Spleen (tissue), 11 donors: ENCODE measurements around the gene ALOX5AP. TPM values are rescaled to one million over a fixed set of nuclear protein-coding genes. Genes with fewer than 3 reads are reported as not detected.
A peak's percentile ranks its signal among the peaks of the same experiment; 100 is the strongest.

Experiments used
- DNase-seq: peaks from one replicate; pipeline ENCODE4 v3.0.0-alpha.2; 2020
- H3K27ac ChIP-seq, 8 donors: fragments of 200-600 bp; sonication (generic) in 7 of 8; 1 replicate in 4 of 8; 2 replicates in 4 of 8; pipeline versions ENCODE4 v1.5.0 to v1.8.0; 2016 to 2021; ENCODE audit warnings: inconsistent platforms in 4 of 8, mild to moderate bottlenecking in 4 of 8, moderate library complexity in 1 of 8
- H3K27me3 ChIP-seq, 7 donors: fragments of 200-600 bp; sonication (generic) in 6 of 7; replicated peaks in 1 of 7; 1 replicate in 4 of 7; 2 replicates in 3 of 7; pipeline versions ENCODE4 v1.5.0 to v1.8.0; 2016 to 2021; ENCODE audit warnings: inconsistent platforms in 3 of 7, mild to moderate bottlenecking in 1 of 7
- H3K36me3 ChIP-seq, 6 donors: fragments of 200-600 bp; sonication (generic) in 5 of 6; 1 replicate in 4 of 6; 2 replicates in 2 of 6; pipeline versions ENCODE4 v1.5.0 to v1.8.0; 2016 to 2021; ENCODE audit warnings: inconsistent platforms in 2 of 6
- H3K4me1 ChIP-seq, 6 donors: fragments of 200-600 bp; sonication (generic) in 5 of 6; 1 replicate in 3 of 6; 2 replicates in 3 of 6; pipeline versions ENCODE4 v1.5.0 to v1.8.0; 2016 to 2021; ENCODE audit warnings: inconsistent platforms in 3 of 6
- H3K4me3 ChIP-seq, 8 donors: fragments of 200-600 bp; sonication (generic) in 7 of 8; 1 replicate in 4 of 8; 2 replicates in 4 of 8; pipeline versions ENCODE4 v1.5.0 to v1.8.0; 2016 to 2021; ENCODE audit warnings: inconsistent platforms in 4 of 8, mild to moderate bottlenecking in 4 of 8, moderate library complexity in 2 of 8
- H3K9me3 ChIP-seq, 8 donors: fragments of 200-600 bp; sonication (generic) in 7 of 8; 1 replicate in 4 of 8; 2 replicates in 4 of 8; pipeline versions ENCODE4 v1.5.0 to v1.8.0; 2016 to 2021; ENCODE audit warnings: inconsistent platforms in 4 of 8
- POLR2A ChIP-seq, 3 donors: fragments of 450-650 bp; IDR thresholded peaks; one replicate each; pipeline ENCODE4 v1.5.1; 2017; ENCODE audit warnings: antibody characterized with exemption in 3 of 3, mild to moderate bottlenecking in 1 of 3
- POLR2AphosphoS5 ChIP-seq, 3 donors: sonication (generic); formaldehyde crosslinking; IDR thresholded peaks; one replicate each; pipeline ENCODE4 v1.5.1; 2017; ENCODE audit warnings: antibody characterized with exemption in 3 of 3
- WGBS, 5 donors: extraction: QIAGEN DNeasy Blood & Tissue Kit in 3 of 5; methylation state at CpG; one replicate each; pipeline versions ENCODE4 v1.1.5 to v1.1.7; 2013 to 2018; 5-methylcytosine and 5-hydroxymethylcytosine counted together
- intact Hi-C: fragments of 100-400 bp; cut with DNase I; formaldehyde crosslinking; loops from one replicate; pipeline ENCODE4 v1.15.0; 2023; ENCODE audit warnings: low total_unique reads
- polyA plus RNA-seq, 3 donors: library from polyadenylated mRNA; stranded (reverse); fragments of 200-250 nt; gene quantifications; one replicate each; pipeline ENCODE4 v1.2.1, GENCODE V29; 2013
- total RNA-seq, 7 donors: library from RNA; depleted of rRNA in 3 of 7; stranded (reverse); fragments of >200 nt in 3 of 7; fragmentation: NEBNext Ultra II Directional in 4 of 7; extraction: Animal tissue kit (Norgen Biotek cat#: 25700) in 4 of 7; gene quantifications; one replicate each; pipeline versions ENCODE4 v1.1.0 to v1.2.1, GENCODE V29; 2016 to 2021
- TF ChIP-seq, protein P1 (sequence below), 11 experiments: fragments of 200-600 bp in 7 of 11; fragments of 450-650 bp in 4 of 11; sonication (generic) in 4 of 11; IDR thresholded peaks in 8 of 11; conservative IDR thresholded peaks in 3 of 11; 1 replicate in 7 of 11; 2 replicates in 4 of 11; pipeline versions ENCODE4 v1.4.0 to v1.8.0; 2016 to 2021; ENCODE audit warnings: antibody characterized with exemption in 11 of 11, inconsistent platforms in 4 of 11, mild to moderate bottlenecking in 1 of 11
- donor health status: healthy with polysubstance abuse.
- donor health status: DM: no; HTN: no; CAD: no; lungs with moderate emphysema.
- donor health status: DM: no; HTN: no; CAD: no.
- donor health status: Bipolar disorder and iron deficiency.
- donor health status: healthy.
- donor health status: DM: no; HTN: no; CAD: no.
- donor health status: DM: yes; HTN: yes; CAD: no.

The ALOX5AP gene
- total and polyA plus RNA-seq, 10 donors: 36.8 to 268 (median 70.0) TPM

DNA sequence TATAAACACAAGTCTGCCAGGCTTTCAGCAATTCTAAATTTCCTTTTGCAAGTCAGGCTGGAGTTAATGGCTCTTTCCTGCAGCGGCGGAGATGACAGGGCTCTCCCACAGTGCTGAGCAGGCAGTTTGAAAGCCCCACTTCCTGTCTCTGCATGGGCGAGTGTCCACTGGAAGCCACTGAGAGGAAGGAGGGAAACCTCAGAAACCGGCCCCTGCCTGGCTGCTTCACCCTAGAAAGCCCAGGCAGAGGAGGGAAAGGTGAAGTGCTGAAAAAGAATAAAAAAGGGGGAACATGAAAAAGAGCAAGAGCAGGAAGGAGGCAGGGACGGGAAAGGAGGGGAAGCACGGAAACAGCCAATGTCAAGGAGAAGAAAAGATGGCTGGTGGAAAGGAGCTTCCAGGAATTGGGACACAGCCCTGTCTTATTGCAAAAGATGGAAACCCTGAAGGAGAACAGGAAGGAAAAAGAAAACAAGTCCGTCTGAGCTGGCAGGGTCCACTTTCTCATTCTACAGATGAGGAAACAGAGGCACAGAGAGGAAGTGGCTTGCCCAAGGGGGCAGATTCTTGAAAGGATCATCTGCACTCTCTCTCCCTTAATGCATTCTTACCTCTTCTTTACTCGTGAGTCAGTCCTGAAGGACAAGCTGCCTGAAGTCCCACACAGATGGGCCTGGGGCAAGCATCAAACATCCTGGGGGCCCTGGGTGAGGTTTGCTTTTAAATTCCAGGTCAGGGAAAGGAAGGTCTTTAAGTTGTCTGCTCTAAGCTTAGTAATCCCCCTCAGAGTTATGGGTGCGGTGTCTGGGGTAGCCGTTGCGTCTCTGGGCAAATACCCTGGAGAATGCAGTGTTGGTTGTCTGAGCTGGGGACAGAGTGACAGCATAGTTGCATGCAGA is 38.8 kb upstream of the ALOX5AP start:
- Histone ChIP-seq H3K4me1 (peaks cover 20 to 54% (median 27%) of the 10 kb centered on the region in 6 donors), H3K27me3 (no peaks in the 10 kb centered on the region), H3K36me3 (no peaks in the 10 kb centered on the region), H3K9me3 (no peaks in the 10 kb centered on the region), H3K4me3 (peak overlapping the region in 1 of 8 donors; percentile 4), H3K27ac (peak overlapping the region in 7 of 8 donors; percentile 26 to 81 (median 64))
- 15 to 26% (median 17%) methylated on average over 11 of the region's 11 CpGs for WGBS, 5 donors
- TF ChIP-seq POLR2A (IDR thresholded peaks at IDR 0.05): no peak
- peak in 1 of 3 donors; percentile 47 for TF ChIP-seq POLR2AphosphoS5 (IDR thresholded peaks at IDR 0.05)
- peak; percentile 80 for DNase-seq
- intact Hi-C loops: no loop called here

DNA sequence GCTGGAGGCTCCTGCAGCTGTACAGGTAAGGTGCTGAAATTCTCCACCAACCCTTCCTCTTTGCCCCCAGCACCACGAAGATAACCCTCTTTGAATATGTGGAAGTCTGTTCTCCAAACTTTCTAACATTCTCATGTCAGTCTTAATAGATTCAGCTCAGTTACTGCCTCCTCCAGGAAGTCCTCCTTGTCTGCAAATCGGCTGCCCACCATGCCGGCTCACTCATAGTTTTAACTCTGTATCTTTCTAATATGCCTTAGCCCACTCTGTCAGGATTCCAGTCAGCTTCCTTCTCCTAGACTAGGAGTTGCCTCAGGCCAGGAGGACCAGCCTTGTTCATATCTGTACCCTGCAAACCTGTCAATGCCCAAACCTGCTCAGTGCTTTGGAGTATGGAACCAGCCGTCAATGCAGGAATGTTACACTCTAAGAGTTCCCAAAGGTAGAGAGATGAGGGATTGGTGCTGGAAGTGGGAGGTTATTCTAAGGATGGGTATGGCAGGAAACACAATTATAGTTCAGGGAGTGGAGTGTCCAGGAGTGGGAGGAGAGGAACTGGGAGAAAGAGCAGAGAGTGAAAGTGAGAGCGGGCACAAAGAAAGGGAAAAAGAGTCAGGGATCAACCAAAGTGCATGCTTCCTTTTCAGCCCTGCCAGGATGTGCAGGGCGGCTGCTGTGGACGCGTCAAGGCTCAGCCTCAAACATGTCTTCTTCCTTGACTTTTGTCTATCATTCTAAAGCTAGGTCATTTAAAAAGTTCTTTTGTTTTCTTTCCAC is 38.0 kb upstream of the ALOX5AP start:
- H3K9me3 ChIP-seq: no peaks in the 10 kb centered on the region
- peaks cover 20 to 54% (median 27%) of the 10 kb centered on the region in 6 donors for H3K4me1 ChIP-seq
- no peaks in the 10 kb centered on the region for H3K36me3 ChIP-seq
- H3K4me3 ChIP-seq: no peak overlapping the region
- WGBS, 5 donors: 46 to 60% (median 56%) methylated on average over 8 of the region's 8 CpGs
- intact Hi-C loops: no loop called here
- H3K27me3 ChIP-seq: no peaks in the 10 kb centered on the region
- TF ChIP-seq POLR2A (IDR thresholded peaks at IDR 0.05): peak in 1 of 3 donors; percentile 20
- TF ChIP-seq, protein P1, sequence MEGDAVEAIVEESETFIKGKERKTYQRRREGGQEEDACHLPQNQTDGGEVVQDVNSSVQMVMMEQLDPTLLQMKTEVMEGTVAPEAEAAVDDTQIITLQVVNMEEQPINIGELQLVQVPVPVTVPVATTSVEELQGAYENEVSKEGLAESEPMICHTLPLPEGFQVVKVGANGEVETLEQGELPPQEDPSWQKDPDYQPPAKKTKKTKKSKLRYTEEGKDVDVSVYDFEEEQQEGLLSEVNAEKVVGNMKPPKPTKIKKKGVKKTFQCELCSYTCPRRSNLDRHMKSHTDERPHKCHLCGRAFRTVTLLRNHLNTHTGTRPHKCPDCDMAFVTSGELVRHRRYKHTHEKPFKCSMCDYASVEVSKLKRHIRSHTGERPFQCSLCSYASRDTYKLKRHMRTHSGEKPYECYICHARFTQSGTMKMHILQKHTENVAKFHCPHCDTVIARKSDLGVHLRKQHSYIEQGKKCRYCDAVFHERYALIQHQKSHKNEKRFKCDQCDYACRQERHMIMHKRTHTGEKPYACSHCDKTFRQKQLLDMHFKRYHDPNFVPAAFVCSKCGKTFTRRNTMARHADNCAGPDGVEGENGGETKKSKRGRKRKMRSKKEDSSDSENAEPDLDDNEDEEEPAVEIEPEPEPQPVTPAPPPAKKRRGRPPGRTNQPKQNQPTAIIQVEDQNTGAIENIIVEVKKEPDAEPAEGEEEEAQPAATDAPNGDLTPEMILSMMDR (IDR thresholded peaks at IDR 0.05 in 8 of 11, conservative IDR thresholded peaks at IDR 0.05 in 3 of 11): no peak
- peak in 2 of 3 donors; percentile 41 to 47 for TF ChIP-seq POLR2AphosphoS5 (IDR thresholded peaks at IDR 0.05)
- no peak for DNase-seq
- H3K27ac ChIP-seq: peak overlapping the region in 7 of 8 donors; percentile 26 to 81 (median 65)

DNA sequence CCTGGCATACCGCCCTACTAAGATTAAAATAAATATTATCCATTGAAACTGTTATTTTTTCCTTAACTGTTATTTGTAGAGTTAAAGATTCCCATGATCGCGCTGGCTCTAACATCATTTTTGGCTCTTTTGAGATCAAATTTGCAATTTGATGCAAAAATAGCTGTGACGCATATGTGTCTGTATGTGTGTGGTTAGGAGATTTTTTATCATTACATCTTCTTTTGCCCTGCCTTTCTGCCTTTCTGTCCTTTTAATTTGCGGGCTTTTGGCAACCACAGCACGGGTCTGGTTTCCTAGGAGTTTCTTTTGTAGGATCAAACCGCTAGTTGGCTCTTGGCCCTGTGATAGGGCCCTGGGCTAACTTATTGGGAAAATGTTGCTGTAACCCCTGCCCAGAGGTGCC is 37.3 kb upstream of the ALOX5AP start:
- DNase-seq: no peak
- no peaks in the 10 kb centered on the region for H3K27me3 ChIP-seq
- H3K36me3 ChIP-seq: no peaks in the 10 kb centered on the region
- intact Hi-C loops: no loop called here
- TF ChIP-seq POLR2AphosphoS5 (IDR thresholded peaks at IDR 0.05): no peak
- TF ChIP-seq, protein P1 (IDR thresholded peaks at IDR 0.05 in 8 of 11, conservative IDR thresholded peaks at IDR 0.05 in 3 of 11): no peak
- TF ChIP-seq POLR2A (IDR thresholded peaks at IDR 0.05): no peak
- peaks cover 20 to 54% (median 27%) of the 10 kb centered on the region in 6 donors for H3K4me1 ChIP-seq
- peak overlapping the region in 7 of 8 donors; percentile 26 to 81 (median 65) for H3K27ac ChIP-seq
- no peak overlapping the region for H3K4me3 ChIP-seq
- WGBS, 5 donors: 54 to 68% (median 64%) methylated on average over 7 of the region's 7 CpGs
- H3K9me3 ChIP-seq: no peaks in the 10 kb centered on the region

DNA sequence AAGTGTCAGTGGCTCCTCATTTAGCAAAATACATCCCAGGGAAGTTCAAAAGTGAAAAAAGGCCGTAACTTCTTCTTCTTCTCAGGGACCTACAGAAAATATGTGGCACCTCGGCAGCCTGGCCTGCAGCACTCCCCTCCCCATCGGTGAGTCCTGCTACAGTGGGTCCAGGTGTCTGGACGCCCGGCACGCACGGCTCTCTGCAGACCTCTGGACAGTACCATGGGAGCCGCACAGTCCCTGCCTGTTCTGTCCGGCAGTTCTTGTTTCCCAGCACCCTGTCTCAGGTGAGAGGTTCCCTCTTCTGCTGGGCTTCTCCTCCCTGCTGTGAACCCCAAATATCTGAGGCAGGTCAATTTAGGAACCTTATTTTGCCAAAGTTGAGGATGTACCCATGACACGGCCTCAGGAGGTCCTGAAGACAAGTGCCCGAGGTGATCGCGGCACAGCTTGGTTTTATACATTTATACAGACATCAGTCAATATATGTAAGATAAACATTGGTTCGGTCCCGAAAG is 36.8 kb upstream of the ALOX5AP start:
- no peaks in the 10 kb centered on the region for H3K27me3 ChIP-seq
- H3K4me1 ChIP-seq: peaks cover 20 to 54% (median 27%) of the 10 kb centered on the region in 6 donors
- 83 to 89% (median 88%) methylated on average over 13 to 15 of the region's 15 CpGs for WGBS, 5 donors
- peak overlapping the region in 7 of 8 donors; percentile 26 to 81 (median 65) for H3K27ac ChIP-seq
- intact Hi-C loops: no loop called here
- no peaks in the 10 kb centered on the region for H3K9me3 ChIP-seq
- no peak overlapping the region for H3K4me3 ChIP-seq
- TF ChIP-seq, protein P1 (IDR thresholded peaks at IDR 0.05 in 8 of 11, conservative IDR thresholded peaks at IDR 0.05 in 3 of 11): no peak
- TF ChIP-seq POLR2A (IDR thresholded peaks at IDR 0.05) (no peak), POLR2AphosphoS5 (IDR thresholded peaks at IDR 0.05) (no peak)
- H3K36me3 ChIP-seq: no peaks in the 10 kb centered on the region
- DNase-seq: no peak
